HG02759 (cell line): Measurements from ENCODE around the gene SSTR3.

Experiments
- ATAC-seq: cut with Tn5 transposase; IDR thresholded peaks from one replicate; pipeline ENCODE4 v1.9.1; 2021; ENCODE audit warnings: mild to moderate bottlenecking, moderate library complexity; ENCODE audit not compliant: unreplicated experiment

Gene SSTR3

DNA sequence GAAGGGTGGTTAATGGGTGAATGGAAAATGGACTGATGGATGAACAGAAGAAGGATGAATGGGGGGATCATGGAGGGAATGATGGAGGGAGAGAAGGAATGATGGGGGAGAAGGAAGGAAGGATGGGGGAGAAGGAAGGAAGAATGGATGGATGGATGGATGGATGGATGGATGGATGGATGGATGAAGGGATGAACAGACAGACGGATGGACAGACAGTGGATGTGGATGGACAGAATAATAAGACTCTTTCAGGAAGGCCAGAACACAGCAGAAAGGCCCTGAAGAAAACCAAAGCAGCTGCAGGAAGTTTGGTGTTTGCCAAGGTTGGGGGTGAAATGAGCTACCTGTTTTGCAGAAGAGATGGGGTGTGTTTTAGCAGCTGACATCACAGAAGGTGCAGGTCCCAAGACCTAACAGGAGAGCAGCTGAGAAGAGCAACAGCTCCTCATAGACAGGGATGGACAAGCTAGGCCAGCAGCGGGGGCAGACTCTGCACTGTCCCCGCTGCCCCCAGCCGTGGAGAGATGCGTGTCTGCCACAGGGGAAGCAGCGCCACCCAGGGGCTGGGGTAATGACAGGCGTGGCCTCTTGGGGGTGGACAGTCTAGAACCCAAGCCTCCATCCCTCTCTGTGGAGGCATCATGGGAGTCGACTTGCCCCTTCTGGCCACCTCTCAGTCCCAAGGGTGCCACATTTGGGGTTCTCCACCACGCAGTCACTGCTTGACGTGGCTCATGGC lies 42.2 kb downstream of the SSTR3 start:
- ATAC-seq = no peak

DNA sequence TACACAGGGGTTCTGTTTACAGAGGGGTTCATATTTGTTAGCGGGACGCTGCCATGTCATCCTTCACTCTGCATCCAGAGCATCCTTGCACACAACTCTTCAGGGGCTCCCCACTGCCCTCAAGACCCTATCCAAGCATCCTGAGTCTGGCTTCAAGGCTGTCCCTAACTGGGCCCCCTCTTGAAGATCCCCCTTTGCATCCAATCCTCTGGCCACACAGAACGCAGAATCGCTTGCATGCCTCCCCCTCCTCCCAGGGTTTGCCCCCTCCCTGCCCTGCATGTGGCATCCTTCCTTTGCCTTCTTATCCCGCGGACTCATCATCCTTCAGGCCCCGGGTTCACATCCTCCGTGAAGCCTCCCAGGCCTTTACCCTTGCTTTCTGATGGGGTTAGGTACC lies 42.9 kb downstream of the SSTR3 start:
- ATAC-seq = no peak

GRCh38 chr22:37167981-37168647 lies 44.2 kb downstream of the SSTR3 start:
- no peak for ATAC-seq

GRCh38 chr22:37167176-37167980 lies 44.9 kb downstream of the SSTR3 start:
- ATAC-seq = no peak

GRCh38 chr22:37166675-37167066 lies 45.6 kb downstream of the SSTR3 start:
- no peak for ATAC-seq

GRCh38 chr22:37165940-37166674 lies 46.2 kb downstream of the SSTR3 start:
- no peak for ATAC-seq

DNA sequence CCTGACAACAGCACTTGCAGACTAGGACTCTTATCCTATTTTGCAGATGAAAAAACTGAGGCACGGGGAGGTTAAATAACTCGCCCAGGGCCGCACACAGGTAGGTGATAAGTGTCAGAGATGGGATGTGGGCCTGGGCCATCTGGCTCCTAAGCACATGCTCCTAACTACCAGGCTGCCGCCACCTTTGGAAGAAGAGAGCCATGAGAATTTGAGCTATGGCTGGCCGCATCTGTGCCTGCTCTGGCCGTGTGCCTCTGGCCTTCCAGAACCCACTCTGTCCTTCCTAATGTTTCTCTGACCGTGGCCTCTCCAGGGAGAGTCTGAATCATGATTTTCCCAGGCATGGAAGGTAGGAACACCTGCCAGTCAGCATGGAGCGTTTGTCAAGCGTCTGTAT lies 47.2 kb downstream of the SSTR3 start:
- ATAC-seq = no peak

- no peak for ATAC-seq
These were observed 47.8 kb downstream of the SSTR3 start for GRCh38 chr22:37164505-37164887.

DNA sequence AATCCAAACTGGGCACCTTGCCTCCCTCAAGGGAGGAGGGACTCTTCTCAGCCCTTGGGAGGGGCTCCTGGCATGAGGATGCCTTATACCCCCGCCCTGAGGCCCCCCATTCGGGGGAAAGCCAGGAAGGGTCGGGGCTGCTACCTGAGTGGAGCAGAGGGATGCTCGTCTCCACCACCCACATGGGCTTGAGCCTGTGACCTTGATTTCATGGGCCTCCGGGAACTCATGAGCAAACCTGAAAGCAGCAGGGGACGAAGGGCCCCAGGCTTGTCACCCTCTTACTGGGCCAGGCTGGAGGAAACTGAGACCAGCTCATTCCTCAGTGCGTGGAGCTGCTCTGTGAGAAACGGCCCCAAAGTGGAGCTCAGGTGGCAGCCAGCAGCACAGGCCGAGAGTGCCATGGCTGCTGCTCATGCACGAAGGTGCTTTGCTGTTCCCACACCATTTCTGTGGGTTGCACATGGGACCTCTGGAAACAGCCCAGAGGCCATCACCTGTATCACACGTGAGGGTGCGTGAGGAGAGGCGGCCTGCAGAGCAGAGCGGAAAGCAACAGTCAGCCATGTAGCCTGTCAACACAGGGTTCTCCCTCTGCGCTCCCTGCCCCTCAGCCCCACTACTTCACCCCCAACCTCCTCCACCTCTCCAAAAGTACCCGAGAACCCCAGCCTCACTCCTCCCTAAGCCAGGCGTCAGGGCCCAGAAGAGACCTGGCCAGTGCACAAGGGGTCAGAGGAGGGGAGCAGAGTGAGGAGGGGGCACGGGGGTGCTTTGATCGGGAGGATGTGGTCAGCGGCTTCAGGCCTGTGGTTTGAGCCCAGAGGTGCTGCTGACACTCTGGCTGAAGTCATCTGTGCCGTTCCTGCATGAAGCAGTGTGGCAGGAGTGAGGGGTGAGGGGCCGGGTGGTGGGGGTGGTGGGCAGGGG lies 48.4 kb downstream of the SSTR3 start:
- ATAC-seq = peak; percentile 41

DNA sequence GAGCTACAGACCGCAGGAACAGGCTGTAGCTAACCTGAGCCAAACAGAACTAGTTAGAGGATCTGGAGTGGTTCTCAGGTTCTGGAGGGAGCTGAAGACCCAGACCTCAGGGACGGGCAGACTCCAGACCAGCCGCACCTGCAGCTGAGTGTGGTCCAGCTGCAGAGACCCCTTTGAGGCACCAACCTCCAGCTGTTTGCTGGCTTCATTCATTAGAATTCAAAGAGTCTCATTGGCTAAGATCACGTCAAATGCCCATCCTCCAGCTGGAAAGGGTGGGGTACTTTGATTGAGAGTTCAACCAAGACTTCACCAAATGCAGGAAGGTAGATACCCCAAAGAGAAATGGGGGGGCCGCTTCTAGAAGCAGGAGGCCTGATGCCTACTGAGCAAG lies 49.2 kb downstream of the SSTR3 start:
- no peak for ATAC-seq

DNA sequence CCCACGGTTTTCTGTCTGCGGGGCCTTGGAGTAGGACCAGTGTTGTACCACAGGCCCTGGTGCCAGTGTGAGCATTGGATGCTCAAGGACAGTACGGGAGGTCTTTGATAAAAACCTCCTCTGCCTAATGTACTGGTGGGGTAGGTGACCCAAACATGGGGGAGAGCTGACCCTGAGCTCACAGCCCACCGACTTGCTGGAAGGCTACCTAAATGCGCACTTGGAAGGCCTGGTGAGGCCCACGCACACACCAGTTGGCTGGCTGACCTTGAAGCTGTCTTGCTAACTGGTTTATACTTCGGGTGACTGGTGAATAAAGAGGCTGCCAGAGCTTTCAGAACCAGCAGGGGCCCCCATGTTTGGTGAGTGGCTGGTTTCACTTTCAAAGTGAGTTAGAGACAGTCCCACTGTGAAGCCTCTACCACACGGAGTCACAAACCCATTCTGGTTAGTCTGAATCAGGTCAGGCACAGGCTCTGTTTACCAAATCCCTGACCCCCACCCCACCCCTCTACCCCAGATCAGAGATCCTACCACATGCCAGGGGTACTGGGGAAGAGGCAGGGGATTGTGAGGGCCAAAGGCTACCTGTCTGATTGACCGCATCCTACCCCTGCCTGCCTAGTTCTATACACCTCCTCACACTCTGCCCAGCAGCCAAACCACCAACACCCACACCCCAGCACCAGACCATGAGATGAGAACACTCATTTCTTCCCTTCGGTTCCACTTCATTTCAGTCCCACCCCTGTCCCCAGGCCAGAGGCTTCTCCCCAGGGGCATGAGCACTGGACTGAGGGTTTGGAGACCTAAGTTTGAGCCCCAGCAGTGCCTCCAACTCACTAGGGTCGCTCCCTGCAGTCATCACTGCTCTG lies 49.8 kb downstream of the SSTR3 start:
- peak; percentile 57 for ATAC-seq

DNA sequence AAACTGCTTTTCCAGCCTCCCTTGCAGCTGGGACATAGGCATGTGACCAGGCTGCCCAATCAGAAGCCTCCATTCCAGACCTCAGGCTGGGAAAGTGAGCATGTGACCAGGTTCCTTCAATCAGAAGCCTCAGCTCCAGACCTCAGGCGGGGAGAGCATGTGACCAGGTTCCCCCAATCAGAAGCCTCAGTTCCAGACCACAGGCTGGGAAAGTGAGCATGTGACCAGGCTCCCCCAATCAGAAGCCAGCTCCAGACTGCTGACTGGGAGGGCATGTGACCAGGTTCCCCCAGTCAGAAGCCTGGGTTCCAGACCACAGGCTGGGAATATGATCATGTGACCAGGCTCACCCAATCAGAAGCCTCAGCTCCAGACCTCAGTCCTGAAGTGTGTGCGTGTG lies 50.8 kb downstream of the SSTR3 start:
- ATAC-seq = no peak

DNA sequence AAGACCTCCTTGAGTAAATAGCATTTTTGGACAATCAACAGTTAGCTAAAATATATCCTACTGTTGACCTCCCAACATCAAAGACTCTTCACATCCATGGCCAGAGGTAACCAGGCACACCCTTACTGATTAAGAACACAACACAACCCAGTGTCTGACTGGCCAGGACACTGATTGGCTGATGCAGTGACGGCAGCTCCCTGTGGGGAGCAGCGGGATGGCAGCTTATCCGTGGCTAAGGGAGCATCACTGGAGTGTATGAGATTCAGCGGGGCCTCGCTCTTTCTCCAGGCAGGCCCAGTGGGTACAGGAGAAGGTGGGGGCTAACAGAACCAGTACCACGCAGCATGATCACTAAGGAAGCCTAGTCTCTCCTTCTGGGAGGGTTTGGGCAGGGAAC lies 52.2 kb downstream of the SSTR3 start:
- ATAC-seq = no peak

GRCh38 chr22:37158963-37159290 lies 53.4 kb downstream of the SSTR3 start:
- ATAC-seq = no peak

- ATAC-seq = no peak
These were observed 54.6 kb downstream of the SSTR3 start for GRCh38 chr22:37157516-37158285.

DNA sequence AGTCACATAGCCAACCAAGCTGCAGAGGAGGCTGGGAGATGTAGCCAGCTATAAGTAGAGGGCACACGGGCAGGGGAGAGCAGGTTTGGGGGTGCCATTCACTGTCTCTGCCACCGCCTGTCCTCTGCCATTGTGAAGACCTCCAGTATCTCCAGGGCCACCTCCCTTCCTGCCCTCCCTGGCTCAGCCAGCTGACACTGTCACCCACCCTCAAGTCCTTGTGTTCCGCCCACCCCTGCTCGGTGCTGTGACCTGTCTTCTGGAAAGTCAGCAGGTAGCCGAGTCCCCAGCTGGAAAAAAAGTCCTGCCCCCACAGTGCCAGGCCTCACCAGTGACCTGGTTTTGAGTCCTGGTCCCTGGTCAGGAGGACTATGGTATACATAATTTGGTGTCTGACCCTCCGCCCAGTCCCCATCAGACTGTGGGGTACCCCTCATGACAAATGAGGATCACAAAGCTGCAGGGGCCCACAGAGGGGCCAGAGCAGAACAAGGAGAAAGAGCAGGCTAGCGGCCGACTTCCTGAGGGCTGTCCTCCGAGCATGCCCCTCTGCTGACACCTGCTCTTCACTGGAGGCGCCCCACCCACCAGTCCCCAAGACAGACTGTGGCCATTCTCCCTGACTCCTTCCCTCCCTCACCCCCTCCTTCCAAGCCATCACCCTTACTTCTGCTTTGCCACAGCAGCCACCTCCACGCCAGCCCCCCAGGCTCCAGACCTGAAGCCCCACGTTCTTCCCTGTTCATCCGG lies 55.4 kb downstream of the SSTR3 start:
- no peak for ATAC-seq

- no peak for ATAC-seq
These were observed 56.3 kb downstream of the SSTR3 start for GRCh38 chr22:37155971-37156370.
